Stimulated activated CD4-positive, alpha-beta T cell treated with anti-CD3 and anti-CD28 coated beads, Interleukin-1b, Interleukin-23, amount 100 ng/mL, for 1 hour (primary cell): ENCODE data around the gene SLX9.
"Not testable (repeated sequence)": the region's sequence is repeated elsewhere in the genome, so short reads cannot be mapped to it uniquely, and the experiment has no call there.

Experiments used
- DNase-seq, 2 donors: peaks; one replicate each; pipeline ENCODE4 v3.0.0-alpha.2; 2020; ENCODE audit warnings: low read depth in 2 of 2

SLX9 gene

GRCh38 chr21:44902268-44903049 lies 37.4 kb upstream of the SLX9 start:
- no peak for DNase-seq

GRCh38 chr21:44903050-44903685 lies 36.7 kb upstream of the SLX9 start:
- DNase-seq: no peak

- no peak for DNase-seq
These were observed 36.1 kb upstream of the SLX9 start for GRCh38 chr21:44903689-44904088.

- no peak for DNase-seq
These were observed 35.5 kb upstream of the SLX9 start for GRCh38 chr21:44904141-44904923.

GRCh38 chr21:44905016-44905727 lies 34.7 kb upstream of the SLX9 start:
- no peak for DNase-seq

GRCh38 chr21:44905728-44906090 lies 34.1 kb upstream of the SLX9 start:
- DNase-seq: no peak

- no peak for DNase-seq
These were observed 32.4 kb upstream of the SLX9 start for GRCh38 chr21:44907225-44907965.

- DNase-seq: no peak
These were observed 31.6 kb upstream of the SLX9 start for GRCh38 chr21:44907966-44908895.

GRCh38 chr21:44908908-44909307 lies 30.9 kb upstream of the SLX9 start:
- DNase-seq: no peak

GRCh38 chr21:44909719-44910118 lies 30.1 kb upstream of the SLX9 start:
- DNase-seq: no peak

- DNase-seq: no peak
These were observed 29.4 kb upstream of the SLX9 start for GRCh38 chr21:44910229-44911067.

- no peak for DNase-seq
These were observed 28.8 kb upstream of the SLX9 start for GRCh38 chr21:44911068-44911383.

- DNase-seq: no peak
These were observed 28.3 kb upstream of the SLX9 start for GRCh38 chr21:44911384-44912157.

GRCh38 chr21:44912158-44912473 lies 27.7 kb upstream of the SLX9 start:
- no peak for DNase-seq

GRCh38 chr21:44912506-44913412 lies 27.1 kb upstream of the SLX9 start:
- not testable (repeated sequence) for DNase-seq

- DNase-seq: no peak
These were observed 26.2 kb upstream of the SLX9 start for GRCh38 chr21:44913425-44914175.
